ENCODE data around the gene AOAH.

AOAH gene

DNA sequence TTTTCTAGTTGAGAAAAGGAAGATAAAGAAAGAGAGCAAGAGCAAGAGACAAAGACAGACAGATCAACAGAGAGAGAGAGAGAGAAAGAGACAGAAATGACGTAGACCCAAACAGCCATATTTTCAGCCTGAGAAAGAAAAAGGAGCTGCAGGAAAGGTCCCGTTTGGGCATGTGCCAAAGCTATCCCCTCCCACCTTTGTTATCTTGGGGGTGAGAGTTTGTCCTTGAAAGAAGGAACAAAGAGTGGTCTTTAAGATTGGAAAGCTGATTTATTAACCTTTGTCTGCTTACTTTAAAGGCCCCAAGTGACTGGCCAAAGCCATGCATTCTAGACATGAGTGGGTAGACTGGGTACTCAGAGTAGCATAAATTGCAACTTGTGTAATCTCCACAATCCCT lies 98.2 kb downstream of the AOAH start:
- DNase-seq, result no peak

DNA sequence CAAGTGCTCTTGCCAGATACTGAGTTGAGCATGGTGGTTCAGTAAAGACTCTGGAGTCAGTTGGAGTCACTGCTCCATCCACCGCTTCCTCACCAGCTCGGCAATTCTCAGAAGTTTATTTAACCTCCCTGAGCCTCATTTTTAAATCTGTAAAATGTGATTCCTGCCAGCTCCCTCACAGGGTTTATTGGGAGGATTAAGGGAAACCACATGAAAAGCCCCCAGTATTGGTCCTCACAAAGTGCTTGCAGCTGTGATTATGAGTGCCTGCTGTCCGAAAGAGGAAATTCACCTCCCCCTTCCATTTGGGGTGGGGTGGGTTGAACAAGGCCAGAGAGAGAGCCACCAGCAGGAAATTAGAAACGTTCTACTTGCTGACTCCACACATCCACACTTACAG lies 99.0 kb downstream of the AOAH start:
- peak; percentile 37 for DNase-seq

DNA sequence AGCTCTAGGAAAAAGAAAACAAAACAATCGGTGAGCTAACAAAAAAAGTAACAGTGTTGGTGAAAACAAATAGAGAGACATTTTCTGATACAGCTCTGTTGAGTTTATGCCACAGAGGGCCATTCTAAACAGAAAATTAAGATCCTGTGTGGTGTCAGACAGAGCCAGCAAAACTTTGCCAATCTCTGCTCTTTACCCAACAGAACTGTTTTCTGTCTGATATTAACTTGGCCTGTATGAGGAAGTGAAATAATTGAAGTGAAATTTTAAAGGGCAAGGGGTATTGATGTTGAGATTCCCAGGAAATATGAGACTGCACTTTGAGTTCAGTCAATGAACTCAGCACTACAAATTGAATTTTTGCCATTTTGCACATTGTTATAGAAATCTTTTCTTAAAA lies 101.0 kb downstream of the AOAH start:
- no peak for DNase-seq

DNA sequence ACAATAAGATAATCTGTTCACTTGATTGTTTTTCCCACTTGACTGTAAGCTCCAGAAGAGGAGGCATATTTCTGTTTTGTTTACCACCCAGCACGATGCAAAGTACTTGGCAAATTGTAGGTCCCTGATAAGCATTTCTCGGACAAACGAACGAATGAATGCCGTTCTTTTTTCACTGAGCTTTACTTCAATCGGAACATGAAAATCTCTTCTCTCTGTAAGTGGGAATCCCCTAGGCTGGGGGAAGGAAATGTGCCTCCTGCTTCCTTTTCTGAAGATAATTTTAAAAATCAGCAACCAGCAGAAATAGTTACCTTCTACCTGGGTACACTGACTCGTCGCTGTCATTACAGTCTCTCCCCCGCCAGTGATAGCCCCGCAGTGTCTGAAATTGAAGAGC lies 102.9 kb downstream of the AOAH start:
- no peak for DNase-seq

DNA sequence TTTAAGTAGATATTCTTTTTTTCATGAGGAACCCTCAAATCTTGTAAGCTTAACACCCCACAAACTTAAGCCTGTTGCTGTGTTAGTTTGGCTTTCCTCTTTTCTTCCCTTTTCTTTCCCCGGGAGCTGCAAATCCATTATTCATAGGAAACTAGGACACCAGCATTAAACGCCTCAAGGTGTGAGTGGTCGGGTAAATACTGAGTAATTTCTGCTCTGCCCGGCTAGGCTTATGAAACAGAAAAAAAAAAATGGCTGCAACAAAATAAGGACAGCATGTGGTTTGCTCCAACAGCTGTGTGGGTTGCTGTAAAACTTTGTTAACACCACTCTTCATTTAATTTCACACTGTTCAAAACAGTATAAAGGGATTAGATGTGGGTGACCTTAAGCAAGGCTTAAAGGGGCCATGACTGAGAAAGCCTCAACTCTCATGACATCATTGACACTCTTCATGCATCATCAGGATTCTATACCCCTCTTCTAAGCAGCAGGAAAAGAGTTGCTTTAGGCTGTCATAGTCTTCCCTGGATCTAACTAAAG lies 104.1 kb downstream of the AOAH start:
- no peak for DNase-seq

DNA sequence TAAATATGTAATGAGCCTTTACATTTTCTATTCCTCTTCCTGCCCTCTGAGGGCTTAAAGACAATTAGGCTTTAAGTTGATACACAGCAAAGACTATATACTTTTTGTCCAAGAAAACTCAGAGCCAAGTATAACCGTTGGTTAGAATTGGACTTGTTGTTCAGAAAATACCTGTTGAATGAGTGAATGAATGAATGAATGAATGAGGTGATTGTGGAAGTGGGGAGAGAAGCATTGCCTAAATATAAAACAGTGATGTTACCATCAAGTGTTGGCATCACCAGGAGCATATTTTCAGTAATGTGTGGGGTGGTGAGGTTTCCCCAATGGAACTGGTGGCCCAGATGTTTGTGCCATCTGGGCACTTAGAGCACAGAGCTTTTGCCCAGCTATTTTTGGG lies 106.9 kb downstream of the AOAH start:
- DNase-seq, result no peak

DNA sequence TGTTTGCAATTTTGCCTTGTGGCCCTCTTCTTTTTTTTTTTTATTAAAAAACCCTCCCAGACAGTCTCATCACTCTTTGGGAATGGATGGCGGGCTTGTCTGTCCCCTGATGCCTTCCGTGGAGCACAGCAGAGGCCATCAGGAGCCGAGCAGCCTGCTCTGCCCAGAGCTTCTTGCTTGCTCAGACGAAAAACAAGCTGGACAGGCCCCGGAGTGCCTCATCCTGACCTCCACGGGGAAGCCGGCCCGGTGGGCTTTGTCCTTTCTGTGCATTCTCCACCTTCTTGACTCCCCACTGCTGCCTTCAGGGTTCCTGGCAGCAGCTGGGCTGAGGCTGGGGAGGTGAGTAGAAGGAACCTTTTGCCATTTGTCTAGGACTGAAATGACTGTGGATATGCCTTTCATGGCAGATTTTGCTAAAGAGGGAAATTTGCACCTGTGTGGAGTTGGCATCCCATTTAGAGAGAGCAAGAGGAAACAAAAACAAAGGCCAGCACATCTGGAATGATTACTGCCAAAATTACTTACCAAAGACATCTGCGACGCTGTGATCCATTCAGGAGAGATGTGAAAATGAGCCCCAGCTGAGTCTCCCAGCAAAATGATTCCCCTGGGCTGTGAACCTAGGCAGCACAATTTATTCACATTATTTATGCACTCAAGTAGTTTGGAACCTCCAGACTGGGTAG lies 108.3 kb downstream of the AOAH start:
- DNase-seq, result no peak

DNA sequence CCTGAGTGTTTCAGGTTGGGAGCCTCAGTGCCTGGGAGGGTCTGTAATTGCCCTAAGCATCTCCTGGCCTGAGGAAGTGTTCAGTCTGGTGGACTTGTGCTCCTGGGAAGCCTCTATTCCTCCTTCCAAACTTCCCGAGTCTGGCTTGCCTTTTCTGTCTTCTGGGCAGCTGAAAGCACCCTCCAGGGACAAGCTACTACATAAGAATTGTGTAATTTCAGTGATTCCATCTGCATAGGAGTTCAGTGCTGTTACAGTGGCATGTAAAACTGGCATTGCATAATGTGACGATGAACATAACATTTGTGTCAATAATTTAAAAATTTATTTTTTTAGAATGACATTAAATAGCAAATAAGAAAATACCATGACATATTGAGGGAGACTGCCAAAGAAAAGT lies 109.3 kb downstream of the AOAH start:
- no peak for DNase-seq

DNA sequence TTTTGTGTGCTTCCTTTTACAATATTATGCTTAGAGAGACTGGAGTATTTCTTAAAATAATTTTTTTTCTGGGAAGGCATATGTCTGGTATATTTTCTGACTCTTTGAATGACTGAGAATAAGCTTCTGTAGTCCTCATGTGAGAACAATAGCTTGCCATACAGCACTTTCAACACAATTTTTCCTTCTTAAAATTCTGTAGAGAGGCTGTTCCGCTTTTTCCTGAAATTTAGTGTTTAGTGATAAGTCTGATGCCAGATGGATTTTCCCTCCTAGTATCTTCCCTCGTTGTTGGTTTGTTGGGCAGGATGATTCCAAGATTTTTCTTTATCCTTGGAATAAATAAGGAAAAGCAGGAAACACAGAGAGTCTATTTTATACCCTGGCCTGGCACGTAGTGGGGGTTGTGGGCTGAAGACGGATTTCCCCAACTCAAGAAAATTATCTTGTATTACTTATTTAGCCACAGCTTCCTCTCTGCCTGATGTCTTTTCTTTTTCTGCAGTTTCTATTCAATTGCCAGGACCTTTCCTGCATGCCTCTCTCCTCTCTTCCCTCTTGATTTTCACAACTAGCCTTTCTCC lies 111.2 kb downstream of the AOAH start:
- no peak for DNase-seq

DNA sequence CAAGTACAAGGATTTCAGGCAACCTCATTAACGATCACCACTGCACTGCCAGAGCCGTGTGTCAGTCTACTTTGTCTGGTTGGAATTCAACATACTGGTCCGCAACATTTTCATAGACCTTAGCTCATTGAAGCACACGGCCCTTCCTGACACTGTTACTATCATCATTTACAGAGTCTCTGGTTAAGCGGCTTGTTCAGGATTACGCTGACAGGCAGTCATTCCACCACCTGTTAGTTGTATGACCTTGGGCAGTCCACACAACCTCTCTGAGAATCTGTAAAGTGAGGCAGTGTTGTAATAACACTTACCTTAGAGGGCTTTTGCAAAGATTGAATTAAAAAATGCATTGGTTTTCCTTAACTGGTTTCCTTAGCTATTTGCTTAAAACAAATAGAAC lies 112.6 kb downstream of the AOAH start:
- DNase-seq, result no peak

DNA sequence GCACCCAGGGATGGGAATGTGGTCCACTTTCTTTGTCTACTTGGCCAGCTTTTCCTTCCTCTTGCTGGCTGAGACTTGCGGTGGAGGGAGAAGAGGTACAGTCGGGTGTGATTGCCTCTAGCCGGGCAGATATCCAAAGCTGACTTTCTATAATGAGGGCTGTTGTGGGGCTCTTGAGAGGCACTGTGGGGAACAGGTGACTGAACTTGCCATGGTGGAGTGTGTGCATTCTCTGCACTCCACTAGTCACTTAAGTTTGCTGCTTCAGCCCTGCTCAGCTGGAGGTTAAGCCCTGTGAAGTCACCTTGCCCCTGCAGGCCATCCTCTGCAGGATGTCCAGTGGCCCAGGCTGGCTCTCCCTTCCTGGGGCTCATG lies 116.6 kb downstream of the AOAH start:
- peak; percentile 44 for DNase-seq

DNA sequence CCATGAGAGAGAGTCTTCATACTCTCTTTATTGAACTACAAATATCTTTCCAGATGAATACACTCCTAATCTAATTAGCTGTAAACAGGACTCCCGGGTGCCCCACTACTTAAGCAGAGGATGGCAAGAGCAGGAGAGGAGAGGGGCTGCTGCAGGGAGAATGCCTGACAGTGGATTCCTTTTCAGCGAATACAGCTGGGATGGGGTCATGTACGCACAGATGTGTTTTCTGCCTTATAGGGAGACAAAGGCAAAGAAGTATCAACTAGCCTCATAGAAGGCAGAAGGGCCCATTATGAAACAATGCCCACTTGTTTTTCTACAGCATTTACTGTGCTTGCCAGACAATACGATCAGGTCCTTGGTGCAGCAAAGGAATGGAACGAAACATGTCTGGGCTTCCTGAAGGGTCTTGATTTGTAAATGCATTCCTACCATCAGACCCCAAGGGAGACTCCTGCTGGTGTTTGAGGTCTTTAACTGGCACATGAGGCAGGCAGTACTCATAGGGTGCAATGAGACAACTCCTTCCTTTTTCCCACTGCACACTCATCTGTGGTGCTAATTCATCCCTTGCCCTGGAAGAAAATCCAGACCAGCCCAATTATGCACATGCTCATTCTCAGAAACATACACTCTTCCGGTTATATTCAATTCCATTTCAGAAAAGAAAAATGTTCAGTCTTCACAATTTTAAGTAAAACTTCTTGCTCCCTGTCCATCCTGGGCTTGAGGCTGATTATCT lies 117.1 kb downstream of the AOAH start:
- peak; percentile 29 for DNase-seq

DNA sequence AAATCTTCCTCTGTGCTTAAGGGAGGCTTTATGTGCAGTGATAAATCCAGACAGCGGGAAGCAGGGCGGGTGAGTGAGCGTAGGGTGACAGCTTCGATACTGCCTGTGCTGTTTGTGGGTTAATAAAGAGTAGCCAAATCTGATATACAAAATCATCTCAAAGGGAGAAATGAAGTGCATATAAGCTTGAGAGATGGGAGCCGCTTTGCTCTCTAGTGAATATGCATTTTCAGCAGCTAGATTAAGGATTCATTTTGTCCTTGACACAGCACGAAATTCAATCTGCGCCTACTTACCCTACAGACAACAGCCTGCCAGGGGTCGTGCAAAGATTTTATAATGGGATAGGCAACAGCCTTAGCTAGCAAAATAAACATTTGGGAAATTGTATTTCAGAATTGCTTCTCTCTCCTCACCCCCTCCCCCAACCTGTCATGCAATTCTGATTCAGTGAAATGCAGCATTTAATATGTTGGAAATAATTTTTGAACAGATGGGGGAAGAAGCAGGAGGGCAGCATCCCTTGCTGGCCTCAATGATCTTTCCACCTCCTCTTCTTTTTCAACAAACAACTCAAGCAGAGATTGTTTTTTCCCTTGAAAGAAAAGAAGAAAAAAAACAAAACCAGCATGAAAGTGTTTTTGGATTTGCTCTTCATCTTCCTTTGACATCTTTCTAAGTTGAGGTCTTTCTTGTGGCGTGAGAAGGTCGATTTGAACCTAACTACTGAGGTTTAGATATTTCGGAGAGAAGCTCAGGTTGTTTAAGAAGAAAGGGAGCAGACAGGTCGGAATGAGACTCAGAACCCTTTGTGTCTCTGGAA lies 117.9 kb downstream of the AOAH start:
- DNase-seq, result peak; percentile 13

DNA sequence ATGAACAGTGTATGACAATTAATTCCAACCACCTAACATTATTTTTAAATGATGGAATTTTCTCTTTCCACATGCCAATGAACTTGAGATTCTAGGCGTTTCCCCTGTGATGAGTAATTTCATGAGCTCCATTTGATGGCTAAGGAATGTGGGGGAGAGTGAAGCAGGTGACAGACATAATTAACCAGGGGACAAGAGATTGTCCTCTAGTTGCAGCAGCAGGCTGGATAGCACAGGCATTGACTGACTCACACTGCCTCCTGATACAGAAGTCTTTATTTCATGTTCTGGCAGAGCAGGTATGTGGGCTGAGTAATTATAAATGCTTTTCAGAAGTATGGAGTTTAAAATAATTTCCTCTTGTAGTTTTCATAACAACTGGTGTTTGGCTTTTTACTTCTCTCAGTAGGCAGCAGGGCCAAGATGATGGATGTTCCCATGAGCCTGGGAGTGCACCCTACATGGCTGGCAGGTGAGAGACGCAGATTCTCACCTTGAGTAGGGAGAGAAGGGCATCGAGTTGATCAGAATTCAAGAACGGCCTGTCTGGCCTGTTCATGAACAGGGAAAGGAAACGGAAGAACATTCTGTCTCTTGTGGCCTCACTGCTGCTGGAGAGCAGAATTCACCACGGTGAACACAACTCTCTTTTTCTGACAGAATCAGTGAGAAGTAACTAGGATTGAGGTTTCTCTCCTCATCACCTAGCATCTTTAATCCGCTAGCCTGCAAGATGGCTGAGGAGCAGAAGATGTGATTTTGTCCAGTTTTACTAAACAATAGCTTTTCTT lies 118.8 kb downstream of the AOAH start:
- peak; percentile 20 for DNase-seq

DNA sequence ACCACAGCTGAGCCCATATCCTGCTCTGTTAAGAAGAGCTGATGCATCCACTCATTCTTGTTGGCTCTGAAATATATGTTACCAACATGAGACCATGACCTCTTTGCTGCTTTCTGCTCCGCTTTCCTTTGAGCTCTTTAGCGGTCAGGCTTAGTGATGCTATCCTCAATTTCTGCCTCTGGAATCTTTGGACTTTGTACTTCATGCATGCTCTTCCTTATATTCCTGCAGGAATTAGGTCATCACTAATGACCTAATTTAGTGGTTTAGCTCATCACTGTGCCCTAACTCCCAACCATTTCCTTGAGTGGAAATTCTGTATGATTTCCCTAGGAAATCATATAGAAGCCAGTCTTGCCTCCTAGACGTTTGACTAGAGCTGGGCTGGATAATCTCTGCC lies 119.5 kb downstream of the AOAH start:
- no peak for DNase-seq

DNA sequence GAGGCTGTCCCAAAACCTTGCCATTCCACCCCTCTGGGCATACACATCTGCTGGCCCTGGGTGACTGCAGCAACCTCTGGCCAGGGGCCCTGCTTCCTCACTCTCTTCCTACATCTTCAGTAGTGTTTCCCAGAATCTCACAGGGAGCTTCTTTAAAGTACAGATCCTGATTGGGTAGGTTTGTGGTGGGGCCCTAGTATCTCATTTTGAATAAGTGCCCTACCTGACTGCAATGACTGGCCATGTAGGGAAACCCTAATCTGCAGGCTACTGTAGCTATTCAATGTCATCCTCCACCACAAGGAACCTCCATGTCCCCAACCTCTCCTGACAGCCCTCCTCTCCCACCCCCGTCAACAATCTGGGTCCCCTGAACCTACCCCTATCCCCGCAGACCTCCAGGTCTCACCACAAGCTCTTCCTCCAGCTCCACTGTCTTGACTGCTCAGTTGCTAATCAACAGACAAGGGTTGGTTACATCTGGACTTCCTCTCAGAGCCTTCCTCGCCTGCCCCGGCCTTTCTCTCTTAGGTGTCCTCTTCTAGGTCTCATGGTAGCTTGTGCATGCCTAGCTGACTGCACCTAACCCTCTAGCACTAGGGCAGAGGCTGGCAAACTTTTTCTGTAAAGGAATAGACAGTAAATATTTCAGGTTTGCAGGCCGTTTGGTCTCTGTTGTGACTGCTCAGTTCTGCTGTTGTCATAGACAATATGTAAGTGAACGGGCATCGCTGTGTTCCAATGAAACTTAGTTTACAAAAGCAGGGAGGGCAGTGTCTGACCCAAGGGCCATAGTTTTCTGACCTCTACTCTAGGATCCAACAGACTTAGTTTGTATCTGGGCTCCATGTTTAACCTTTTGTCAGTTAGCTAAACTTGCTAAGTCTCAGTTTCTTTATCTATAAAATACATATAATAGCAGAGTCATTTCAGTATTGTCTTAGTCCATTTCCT lies 121.1 kb downstream of the AOAH start:
- DNase-seq, result peak; percentile 17

DNA sequence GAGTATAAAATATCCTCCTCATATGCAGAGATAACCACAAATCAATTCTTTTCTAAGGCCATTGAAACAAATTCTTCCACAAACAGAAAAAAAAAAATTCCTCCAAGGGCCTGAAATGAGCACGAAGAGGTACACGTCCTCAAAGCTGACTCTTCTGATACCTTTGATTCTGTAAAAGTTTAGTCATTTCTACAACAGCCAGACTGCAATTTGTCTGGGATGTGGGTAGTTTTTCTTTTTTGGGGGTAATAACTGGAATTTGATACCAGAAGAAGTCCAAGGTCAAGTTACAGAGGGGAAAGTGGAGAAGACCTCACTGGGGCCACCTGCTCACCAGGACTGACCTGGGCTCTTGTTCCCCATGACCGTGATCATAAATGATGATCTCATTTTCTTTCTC lies 121.8 kb downstream of the AOAH start:
- no peak for DNase-seq

DNA sequence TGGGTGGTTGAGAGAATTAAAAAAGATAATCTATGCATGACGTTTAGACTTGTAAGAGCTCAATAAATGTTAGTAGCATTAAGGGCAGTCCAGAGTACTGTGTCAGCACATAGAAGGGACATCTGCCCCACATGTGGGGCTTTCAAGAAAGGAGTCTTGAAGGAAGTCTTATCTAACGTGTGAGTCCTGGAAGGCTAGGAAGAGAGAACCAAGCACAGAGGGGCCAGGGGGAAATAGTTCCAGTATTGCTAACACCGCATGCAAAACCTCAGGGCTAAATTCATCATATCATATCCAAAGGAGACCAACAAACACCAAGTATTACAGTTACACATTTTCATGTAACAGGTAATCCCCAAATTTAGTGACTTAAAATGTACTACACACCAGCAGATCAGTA lies 122.7 kb downstream of the AOAH start:
- DNase-seq, result peak; percentile 7

DNA sequence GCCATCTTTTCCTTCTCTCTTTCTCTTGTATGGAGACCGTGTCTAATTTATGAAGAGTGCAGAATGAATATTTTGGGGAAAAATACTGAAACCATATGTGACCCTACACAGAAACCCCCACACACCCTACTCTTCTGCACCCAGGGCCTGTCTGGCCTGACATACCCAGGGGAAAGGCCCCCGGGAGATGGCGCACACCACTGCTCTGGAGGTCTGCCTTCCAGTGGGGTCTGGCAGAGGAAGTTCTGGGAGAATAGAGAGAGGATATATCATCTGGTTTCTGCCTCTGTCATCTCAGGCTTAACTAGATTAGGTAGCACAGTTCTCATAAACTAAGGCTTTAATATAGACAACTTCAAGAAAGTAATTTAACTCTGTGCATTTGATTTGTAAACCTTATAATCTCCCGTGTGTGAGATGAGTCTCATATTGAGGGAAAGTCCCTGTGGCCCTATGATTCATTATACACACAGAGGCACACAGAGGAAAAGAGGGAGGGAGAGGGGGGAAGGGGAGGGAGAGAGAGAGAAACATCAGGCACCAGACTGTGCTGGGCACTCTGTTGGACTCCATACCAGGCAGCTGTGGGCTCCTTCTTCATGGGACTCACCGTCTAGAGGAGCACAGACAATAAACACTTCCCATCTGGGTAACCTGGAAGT lies 123.3 kb downstream of the AOAH start:
- peak; percentile 7 for DNase-seq

DNA sequence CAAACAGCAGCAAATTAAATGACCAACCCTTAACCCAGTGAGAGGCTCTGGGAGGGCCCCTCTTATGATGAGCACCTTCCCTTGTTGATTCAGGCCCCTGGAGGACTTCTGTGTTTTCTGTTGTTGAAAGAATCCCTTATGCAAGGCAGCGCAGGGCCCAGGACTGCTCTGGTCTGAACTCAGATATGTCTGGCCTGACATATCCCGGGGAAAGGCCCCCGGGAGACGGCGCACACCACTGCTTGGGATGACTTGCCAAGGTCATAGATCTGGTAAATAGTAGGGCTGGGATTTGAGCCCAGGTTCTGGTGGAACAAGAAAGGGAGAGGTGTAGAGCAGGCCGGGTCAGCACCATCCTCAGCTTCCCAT lies 124.0 kb downstream of the AOAH start:
- DNase-seq, result peak; percentile 47
